ENCODE measurements around the gene CD6.
"Not testable (repeated sequence)": the region's sequence is repeated elsewhere in the genome, so short reads cannot be mapped to it uniquely, and the experiment has no call there.

CD6 gene

DNA sequence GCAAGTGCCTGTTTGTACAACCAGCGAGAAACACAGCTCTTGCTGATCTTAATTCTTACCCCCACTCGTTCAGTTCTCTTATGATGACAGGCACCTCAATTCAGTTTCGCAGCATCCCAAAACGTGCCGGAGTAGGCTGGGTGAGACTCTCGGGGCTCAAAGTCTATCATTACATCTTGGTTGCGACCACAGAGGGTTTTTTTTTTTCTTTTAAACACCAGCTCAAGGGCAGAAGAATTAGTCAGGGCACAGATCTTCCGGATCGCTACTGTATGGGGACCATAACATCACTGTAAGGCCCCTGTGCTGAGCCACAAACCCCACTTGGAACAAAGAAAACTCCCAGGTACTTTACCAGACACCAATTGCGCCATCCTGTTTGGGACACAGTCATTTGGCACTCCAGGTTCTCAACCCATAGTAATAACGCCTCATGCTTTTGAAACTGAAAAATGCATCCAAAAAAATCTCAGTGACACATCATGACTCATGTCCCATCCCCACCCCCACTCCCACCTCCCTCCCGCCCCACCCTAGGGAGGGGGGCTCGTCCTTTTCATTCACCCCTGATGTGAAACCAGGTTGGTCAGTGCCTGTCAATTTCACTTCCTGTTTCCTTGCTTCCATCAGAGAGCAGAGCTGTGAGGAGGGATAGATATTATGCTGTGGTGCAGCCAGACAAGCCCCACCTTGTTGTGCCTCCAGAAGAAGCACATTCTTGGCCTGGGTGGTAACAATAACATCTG is 89.8 kb downstream of the CD6 start:
- DNase-seq, result peak; percentile 48

DNA sequence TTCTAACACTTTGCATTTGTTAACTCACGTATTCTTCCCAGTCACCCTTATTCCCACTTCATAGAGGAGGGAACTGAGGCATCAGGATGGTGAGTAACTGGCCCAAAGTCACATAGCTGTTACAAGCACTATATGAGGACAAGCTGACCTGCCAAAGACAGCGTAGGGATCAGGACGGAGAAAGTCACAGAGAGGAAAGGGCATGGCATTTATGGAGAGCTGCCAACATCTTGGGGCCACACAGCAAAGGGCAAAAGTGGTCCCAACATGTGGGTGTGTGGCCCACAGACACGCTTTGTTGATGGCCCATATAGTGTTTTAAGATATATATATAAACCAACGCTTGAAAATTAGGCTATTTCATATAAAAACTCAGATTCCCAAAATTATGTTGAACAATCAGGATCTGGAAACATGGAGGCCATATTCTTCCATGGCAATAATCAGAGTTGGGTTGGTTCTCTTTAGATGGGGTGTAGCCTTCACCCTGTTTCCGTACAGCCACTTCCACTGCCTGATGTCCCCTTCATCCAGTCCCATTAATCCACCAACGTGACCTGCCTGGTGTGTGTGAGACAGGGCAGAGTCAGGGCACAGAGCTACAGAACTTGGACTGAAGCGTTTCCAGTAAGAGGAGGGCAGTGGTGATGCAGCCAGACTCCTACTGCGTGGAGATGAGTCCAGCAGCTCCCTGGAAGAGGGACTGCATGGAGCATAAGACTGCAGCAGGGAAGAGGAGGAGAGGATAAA is 90.9 kb downstream of the CD6 start:
- no peak for DNase-seq

DNA sequence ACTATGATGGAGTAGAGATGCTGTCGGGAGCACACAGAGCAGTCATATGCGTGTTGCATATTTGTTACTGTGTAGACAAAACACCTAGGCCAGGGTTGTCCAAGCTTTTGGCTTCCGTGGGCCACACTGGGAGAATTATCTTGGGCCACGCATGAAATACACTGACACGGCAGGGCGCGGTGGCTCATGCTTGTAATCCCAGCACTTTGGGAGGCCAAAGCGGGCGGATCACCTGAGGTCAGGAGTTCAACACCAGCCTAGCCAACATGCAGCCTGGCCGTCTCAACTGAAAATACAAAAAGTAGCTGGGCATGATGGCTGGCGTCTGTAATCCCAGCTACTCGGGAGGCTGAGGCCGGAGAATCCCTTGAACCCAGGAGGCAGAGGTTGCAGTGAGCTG is 93.8 kb downstream of the CD6 start:
- not testable (repeated sequence) for DNase-seq

DNA sequence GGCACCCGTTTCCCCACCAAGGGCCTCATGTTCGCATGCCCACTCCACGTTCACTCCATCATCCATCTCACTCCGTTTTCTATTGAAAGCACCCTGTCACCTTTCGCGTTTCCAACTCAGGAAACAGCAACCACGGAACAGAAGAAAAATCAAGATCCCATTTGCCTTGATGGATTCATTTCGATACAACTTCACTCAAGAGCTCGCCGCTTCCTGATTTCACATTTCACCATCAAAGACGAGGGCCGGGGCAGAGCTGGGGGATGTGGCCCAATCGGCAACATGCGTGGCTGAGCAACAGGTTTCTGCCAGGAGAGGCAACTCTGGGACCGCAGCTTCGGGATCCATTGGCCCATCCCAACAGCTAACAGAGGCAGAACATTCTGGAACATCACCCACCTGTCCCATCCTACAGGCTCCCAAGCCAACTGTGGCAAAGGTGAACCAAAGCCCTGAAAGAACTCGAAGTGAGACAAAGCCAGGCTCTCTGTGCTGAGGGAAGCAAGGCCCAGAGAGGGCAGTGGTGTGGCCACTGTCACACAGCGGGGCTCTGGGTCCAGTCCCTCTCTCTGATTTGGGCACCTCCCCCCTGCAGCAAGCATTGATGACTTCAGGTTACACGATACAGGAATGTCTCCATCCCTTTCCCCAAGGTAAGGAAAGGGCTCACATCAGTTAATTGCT is 94.6 kb downstream of the CD6 start:
- no peak for DNase-seq

DNA sequence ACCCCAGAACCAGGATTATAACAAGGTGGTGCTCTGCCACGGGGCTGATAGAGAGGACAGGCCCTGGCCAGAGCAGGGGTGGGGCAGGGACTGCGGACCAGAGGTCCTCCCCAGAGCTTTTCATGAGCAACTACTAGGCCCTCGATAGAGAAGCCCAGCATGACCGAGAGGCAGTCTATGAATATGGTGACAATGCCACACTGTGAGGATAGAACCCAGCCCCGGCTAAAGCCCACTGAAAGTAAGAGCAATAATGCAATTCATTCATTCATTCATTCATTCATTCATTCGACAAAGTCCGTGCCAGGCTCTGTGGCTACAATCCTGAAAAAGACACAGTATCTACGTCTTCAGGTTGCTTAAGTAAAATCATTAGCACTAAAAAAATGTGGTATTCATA is 95.2 kb downstream of the CD6 start:
- DNase-seq, result no peak

DNA sequence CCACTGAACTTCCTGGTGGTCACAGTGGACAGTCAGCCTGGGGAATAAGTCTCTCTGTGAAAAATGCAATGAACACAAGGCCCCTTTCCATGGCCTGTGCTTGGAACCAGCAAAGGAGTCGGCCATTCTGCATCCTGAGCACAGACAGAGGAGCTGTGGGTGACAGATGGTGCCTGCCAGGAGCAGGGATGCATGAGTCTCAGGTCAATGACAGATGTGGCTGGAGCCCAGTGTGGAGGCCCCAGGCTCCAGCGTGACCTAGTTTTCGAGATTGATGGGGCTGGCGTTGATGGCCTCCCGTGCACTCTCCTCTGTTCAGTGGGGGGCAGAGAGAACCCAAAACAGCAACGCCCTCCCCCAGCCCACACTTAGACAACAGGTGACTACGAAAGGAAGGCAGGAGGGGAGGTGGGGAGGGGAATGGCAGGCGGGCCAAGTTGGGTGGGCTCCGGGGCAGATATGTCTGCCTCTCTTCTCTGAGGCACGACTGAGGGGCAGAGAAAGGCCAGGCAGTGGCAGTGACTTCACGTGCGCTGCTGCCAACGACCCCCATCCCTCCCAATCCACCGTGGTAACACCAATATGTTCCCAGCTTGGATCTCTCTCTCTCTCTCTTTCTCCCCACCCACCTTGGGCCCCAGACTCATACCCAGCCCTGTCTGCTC is 96.4 kb downstream of the CD6 start:
- no peak for DNase-seq

DNA sequence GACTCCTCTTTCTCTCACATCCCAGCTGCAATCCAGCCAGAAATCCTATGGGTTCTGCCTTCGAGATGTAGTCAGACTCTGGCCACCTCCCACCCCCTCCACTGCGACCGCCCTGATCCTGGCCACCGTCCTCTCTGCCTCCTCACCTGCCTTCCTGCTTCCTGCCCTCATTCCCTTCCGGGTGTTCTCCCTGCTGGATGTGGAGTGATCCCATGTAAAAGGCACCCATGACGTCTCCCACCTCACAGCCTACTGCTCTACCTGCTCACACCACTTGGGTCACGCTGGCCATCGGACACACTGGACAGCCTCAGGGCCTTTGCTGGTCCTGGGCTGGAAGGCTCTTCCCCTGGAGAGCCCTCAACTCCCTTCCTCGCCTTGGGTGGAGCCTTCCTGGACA is 97.1 kb downstream of the CD6 start:
- DNase-seq, result no peak

DNA sequence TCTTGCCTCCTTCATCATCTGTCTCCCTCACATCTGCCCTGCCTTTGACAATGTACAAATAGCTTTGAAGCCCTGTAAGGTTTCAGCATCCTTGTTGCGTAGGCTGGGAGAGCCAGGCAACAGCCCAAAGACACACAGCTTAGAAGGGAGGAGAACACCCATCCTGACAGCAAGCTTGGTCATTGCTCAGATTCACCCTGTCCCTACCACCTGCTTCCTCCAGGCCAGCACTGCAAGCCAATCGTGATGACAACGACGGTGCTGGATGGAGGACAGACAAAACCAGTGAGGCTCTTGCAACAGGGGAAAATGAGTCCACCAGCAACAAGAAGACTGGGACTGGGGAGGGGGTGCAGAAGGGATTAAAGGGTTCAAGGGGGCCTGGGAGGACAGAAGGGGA is 97.9 kb downstream of the CD6 start:
- no peak for DNase-seq

All from fibroblast of skin of right biceps (primary cell).